PC-9 (cell line): ENCODE data around the gene NUBPL. TPM values are rescaled to one million over a fixed set of nuclear protein-coding genes. Genes with fewer than 3 reads are reported as not detected.

ENCODE experiments used
- BruUV-seq: library from RNA; stranded (reverse); fragments of 400-500 nt; replicated peaks from 2 replicates; lab custom pipeline; 2021; lab: Mats Ljungman, UMichigan
- CTCF ChIA-PET: fragments of 300-600 bp; sonication (Branson Sonifier 250); formaldehyde crosslinking; loops from one replicate; lab custom pipeline; 2022; ENCODE audit warnings: antibody characterized with exemption; lab: Charles Lee
- POLR2A ChIA-PET: fragments of 300-600 bp; sonication (Branson Sonifier 250); formaldehyde crosslinking; loops from one replicate; lab custom pipeline; 2022; ENCODE audit warnings: antibody characterized with exemption; ENCODE audit not compliant: unreplicated experiment; lab: Charles Lee
- DNase-seq, 2 experiments: peaks; one replicate each; pipeline versions ENCODE4 v3.0.0 to v3.0.0-alpha.2; 2015 to 2022; ENCODE audit warnings: mixed read lengths in 1 of 2
- H2AFZ ChIP-seq: fragments of 200-600 bp; sonication (generic); 2 replicates; pipeline ENCODE4 v1.8.1; 2017; ENCODE audit warnings: antibody characterized with exemption
- H3F3A ChIP-seq: fragments of 200-600 bp; sonication (generic); 2 replicates; pipeline ENCODE4 v1.8.1; 2017; ENCODE audit warnings: antibody characterized with exemption, mild to moderate bottlenecking, low read depth; ENCODE audit not compliant: insufficient read depth
- H3K27ac ChIP-seq: fragments of 200-600 bp; sonication (generic); 2 replicates; pipeline ENCODE4 v1.6.1; 2016; ENCODE audit warnings: mixed run types
- H3K27me3 ChIP-seq: fragments of 200-600 bp; sonication (generic); 2 replicates; pipeline ENCODE4 v1.6.1; 2016; ENCODE audit warnings: low read depth, mixed run types; ENCODE audit not compliant: insufficient read depth
- H3K36me3 ChIP-seq: fragments of 200-600 bp; sonication (generic); 2 replicates; pipeline ENCODE4 v1.6.1; 2016; ENCODE audit warnings: low read depth, mixed run types
- H3K4me1 ChIP-seq: fragments of 200-600 bp; sonication (generic); replicated peaks from 2 replicates; pipeline ENCODE4 v1.6.1; 2016; ENCODE audit warnings: mixed run types; ENCODE audit not compliant: insufficient read depth
- H3K4me2 ChIP-seq: fragments of 200-600 bp; sonication (generic); 2 replicates; pipeline ENCODE4 v1.6.1; 2017; ENCODE audit warnings: mixed run types
- H3K4me3 ChIP-seq: fragments of 200-600 bp; sonication (generic); 2 replicates; pipeline ENCODE4 v1.6.1; 2016; ENCODE audit warnings: mixed run types
- H3K79me2 ChIP-seq: fragments of 200-600 bp; sonication (generic); 2 replicates; pipeline ENCODE4 v1.6.1; 2017; ENCODE audit warnings: low read depth, mixed run types
- H3K9me2 ChIP-seq: fragments of 200-600 bp; sonication (generic); 2 replicates; pipeline ENCODE4 v1.8.1; 2017; ENCODE audit warnings: mild to moderate bottlenecking; ENCODE audit not compliant: insufficient read depth
- H3K9me3 ChIP-seq: fragments of 200-600 bp; sonication (generic); 2 replicates; pipeline ENCODE4 v1.8.1; 2016; ENCODE audit warnings: low read depth; ENCODE audit not compliant: insufficient read depth
- H4K20me1 ChIP-seq: fragments of 200-600 bp; sonication (generic); 2 replicates; pipeline ENCODE4 v1.8.1; 2017; ENCODE audit not compliant: insufficient read depth
- CTCF ChIP-seq: fragments of 200-600 bp; sonication (generic); conservative IDR thresholded peaks from 2 replicates; pipeline ENCODE4 v1.6.1; 2017; ENCODE audit warnings: mixed run types, antibody characterized with exemption, mild to moderate bottlenecking, moderate library complexity
- EZH2 ChIP-seq: fragments of 200-600 bp; sonication (generic); IDR thresholded peaks from 2 replicates; pipeline ENCODE4 v1.8.0; 2017; ENCODE audit warnings: antibody characterized with exemption, low read depth
- intact Hi-C: fragments of 100-400 bp; cut with micrococcal nuclease; formaldehyde crosslinking; loops from one replicate; pipeline ENCODE4 v1.10.0; 2022; ENCODE audit not compliant: unreplicated experiment
- total RNA-seq: library from RNA; stranded (reverse); gene quantifications from 2 replicates; pipeline ENCODE4 v1.2.3, GENCODE V29; 2021

Gene NUBPL
- total RNA-seq, 1 experiment from 2014 or later = 14.6 TPM

DNA sequence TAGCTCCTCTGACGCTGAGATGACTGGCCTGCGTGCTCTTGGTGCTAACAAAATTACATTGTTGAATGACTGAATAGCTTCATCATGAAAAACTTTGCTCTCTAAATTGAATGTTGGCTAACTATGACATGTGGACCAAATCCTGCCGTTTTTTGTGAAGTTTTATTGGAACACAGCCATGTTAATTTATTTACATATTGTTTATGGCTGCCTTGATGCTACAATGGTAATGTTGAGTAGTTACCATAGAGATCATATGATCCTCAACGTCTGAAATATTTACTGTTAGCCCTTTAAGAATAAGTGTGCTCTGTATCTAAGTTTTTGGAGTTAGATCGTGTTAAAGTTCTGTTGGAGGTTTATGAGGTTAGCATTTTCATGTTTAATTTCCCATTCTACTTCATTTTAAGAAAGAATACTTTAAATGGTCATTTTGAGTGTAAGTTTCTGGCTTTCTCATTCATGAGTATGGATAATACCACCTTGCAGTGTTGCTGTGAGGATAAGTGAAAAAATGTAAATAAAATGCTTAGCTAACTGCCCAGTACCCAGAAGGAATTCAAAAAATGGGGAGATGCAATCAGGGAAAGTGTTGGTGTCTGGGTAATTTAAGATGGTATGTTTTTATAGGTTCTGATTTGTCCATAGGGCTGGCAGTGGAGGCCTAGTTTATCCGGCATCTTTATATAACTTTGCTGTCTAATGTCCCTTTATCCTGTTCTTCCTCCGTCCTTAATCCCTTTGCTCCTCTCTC is 35.3 kb downstream of the NUBPL start:
- Histone ChIP-seq H3K4me2 (no peak overlapping the region), H3K4me3 (no peak overlapping the region), H3K4me1 (no peaks in the 10 kb centered on the region), H3K9me2 (no peaks in the 10 kb centered on the region), H3F3A (no peaks in the 10 kb centered on the region), H4K20me1 (no peaks in the 10 kb centered on the region), H3K79me2 (no peaks in the 10 kb centered on the region), H3K9me3 (no peaks in the 10 kb centered on the region), H3K27me3 (no peaks in the 10 kb centered on the region), H2AFZ (no peak overlapping the region), H3K36me3 (no peaks in the 10 kb centered on the region), H3K27ac (no peak overlapping the region)
- intact Hi-C loops = no loop called here
- BruUV-seq = no TSS peak
- DNase-seq = no peak
- ChIA-PET POLR2A (no interaction called here), CTCF (interaction anchor here (0.6 kb wide), 1 partner anchor 79 kb away, joined by 3 read pairs; no protein-coding TSS in a partner anchor)
- TF ChIP-seq EZH2 (no peak), CTCF (no peak)

GRCh38 chr14:31605702-31606101 is 44.5 kb downstream of the NUBPL start:
- Histone ChIP-seq H3K36me3 (no peaks in the 10 kb centered on the region), H3K27ac (no peak overlapping the region), H3K9me2 (no peaks in the 10 kb centered on the region), H4K20me1 (no peaks in the 10 kb centered on the region), H2AFZ (no peak overlapping the region), H3K4me2 (no peak overlapping the region), H3K9me3 (no peaks in the 10 kb centered on the region), H3K27me3 (no peaks in the 10 kb centered on the region), H3K79me2 (no peaks in the 10 kb centered on the region), H3K4me1 (no peaks in the 10 kb centered on the region), H3F3A (no peaks in the 10 kb centered on the region), H3K4me3 (no peak overlapping the region)
- ChIA-PET CTCF (no interaction called here), POLR2A (no interaction called here)
- DNase-seq = no peak
- intact Hi-C loops = no loop called here
- TF ChIP-seq EZH2 (no peak), CTCF (no peak)
- BruUV-seq = no TSS peak

DNA sequence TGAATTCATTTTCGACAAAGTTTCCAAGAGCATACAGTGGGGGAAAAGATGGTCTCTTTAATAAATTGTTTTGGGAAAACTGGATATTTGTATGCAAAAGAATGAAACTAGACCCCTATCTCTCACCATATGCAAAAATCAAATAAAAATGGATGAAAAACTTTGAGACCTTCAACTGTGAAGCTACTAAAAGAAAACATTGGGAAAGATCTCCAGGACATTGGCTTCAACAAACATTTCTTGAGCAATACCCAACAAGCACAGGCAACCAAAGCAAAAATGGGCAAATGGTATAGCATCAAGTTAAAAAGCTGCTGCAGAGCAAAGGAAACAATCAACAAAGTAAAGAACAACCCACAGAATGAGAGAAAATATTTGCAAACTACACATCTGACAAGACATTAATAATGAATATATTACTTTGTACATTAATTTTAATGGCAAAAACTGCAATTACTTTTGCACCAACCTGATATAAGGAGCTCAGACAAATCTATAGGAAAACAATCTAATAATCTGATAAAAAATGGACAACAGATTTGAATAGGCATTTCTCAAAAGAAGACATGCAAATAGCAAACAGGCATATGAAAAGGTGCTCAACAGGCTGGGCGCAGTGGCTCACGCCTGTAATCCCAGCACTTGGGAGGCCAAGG is 50.7 kb downstream of the NUBPL start:
- no peak overlapping the region for H3K27ac ChIP-seq
- intact Hi-C loops = no loop called here
- H3K79me2 ChIP-seq = no peaks in the 10 kb centered on the region
- H3K27me3 ChIP-seq = no peaks in the 10 kb centered on the region
- H3K4me2 ChIP-seq = no peak overlapping the region
- no peak overlapping the region for H3K4me3 ChIP-seq
- no peaks in the 10 kb centered on the region for H4K20me1 ChIP-seq
- CTCF ChIA-PET = no interaction called here
- no peak for DNase-seq
- no peaks in the 10 kb centered on the region for H3K9me2 ChIP-seq
- TF ChIP-seq EZH2 = no peak
- TF ChIP-seq CTCF = no peak
- no peaks in the 10 kb centered on the region for H3K36me3 ChIP-seq
- POLR2A ChIA-PET = no interaction called here
- H2AFZ ChIP-seq = no peak overlapping the region
- no TSS peak for BruUV-seq
- H3K4me1 ChIP-seq = no peaks in the 10 kb centered on the region
- H3K9me3 ChIP-seq = no peaks in the 10 kb centered on the region
- no peaks in the 10 kb centered on the region for H3F3A ChIP-seq
